Measurements from ENCODE around the gene KCNB1.

DNA sequence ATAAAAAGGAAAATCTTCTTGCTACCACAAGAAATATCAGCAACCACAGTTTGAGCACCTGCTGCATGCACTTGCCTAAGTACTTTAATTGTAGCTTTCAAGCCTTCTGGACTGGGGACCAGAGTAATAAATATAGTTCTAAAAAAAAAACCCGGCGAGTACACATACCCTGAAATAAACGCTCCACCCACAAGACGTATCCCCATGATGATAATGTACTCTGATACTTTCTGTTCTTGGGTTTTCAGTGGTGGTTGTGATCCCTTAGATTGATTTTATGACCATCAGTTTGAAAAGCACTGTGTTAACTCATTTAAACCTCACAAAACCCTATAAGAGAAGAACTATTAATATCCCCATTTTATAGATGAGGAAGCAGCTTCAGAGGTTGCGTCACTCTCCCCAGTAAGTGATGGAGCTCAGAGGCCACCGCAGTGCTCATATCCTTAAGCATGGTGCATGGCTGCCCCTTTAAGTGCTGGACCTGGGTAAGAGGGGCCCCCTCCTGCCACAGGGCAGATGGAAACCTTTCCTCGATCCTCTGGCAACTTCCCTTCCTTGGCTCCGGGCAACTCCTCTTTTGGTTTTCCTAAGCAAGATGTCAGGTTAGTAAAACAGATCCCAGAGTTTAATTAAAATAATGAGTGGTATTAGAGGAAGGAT lies 67.3 kb downstream of the KCNB1 start:
- no peak for TF ChIP-seq CTCF (conservative IDR thresholded peaks at IDR 0.05)
- no peak for TF ChIP-seq ZFX (IDR thresholded peaks at IDR 0.05)
